DMS53 (cell line): ENCODE data around the gene NDUFV1.
"Not testable (repeated sequence)": the region's sequence is repeated elsewhere in the genome, so short reads cannot be mapped to it uniquely, and the experiment has no call there.

Source experiments
- DNase-seq: peaks from one replicate; lab custom pipeline; 2025; lab: John Stamatoyannopoulos, UW

The NDUFV1 gene

DNA sequence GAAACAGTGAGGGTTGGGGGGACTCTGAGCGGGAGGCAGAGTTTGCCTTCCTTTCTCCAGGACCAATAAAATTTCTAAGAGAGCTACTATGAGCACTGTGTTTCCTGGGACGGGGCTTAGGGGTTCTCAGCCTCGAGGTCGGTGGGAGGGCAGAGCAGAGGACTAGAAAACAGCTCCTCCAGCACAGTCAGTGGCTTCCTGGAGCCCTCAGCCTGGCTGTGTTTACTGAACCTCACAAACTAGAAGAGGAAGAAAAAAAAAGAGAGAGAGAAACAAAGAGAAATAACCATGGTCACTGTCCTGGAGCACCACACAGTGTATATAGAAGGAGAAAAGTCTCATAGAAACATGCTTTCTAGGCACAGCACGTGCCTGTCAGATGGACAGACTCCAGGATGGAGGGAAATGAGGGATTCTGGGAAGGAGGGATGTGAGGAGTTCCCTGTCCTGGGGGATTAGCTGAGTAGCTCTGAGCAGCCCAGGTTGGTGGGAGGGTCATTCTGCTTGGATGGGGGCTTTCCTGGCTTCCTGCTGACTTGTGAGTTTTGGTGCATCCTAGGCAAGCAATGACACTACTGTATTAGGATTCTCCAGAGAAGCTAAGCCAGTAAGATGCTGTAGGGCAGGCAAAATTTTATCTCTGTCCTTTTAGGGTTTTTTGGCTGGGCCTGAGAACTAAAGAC lies 20.0 kb upstream of the NDUFV1 start:
- DNase-seq: no peak

DNA sequence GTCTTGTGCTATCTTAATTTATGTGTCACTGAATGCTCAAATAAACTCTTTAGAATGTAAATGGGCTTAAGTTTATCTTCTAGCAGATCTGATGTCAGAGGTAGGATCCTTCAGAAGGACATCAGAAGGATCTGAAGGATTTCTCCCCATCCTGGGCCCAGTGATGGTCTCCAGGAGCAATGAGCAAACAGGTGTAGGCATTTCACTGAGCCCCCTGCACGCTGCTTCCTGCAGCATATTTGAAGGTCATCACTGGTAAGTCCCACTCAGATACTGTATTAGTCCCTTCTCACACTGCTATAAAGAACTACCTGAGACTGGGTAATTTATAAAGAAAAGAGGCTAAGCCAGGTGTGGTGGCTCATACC lies 18.6 kb upstream of the NDUFV1 start:
- no peak for DNase-seq

DNA sequence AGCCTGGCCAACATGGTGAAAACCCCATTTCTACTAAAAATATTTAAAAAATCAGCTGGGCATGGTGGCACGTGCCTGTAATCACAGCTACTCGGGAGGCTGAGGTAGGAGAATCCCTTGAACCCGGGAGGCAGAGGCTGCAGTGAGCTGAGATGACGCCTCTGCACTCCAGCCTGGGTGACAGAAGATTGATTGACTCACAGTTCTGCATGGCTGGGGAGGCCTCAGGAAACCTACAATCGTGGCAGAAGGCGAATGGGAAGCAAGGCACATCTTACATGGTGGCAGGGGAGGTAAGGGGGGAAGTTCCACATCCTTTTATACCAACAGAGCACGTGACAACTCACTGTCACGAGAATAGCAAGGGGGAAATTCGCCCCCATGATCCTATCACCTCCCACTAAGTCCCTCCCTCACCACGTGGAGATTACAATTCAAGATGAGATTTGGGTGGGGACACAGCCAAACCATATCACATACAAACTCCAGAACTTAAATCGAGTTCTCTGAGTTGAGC lies 17.8 kb upstream of the NDUFV1 start:
- not testable (repeated sequence) for DNase-seq

DNA sequence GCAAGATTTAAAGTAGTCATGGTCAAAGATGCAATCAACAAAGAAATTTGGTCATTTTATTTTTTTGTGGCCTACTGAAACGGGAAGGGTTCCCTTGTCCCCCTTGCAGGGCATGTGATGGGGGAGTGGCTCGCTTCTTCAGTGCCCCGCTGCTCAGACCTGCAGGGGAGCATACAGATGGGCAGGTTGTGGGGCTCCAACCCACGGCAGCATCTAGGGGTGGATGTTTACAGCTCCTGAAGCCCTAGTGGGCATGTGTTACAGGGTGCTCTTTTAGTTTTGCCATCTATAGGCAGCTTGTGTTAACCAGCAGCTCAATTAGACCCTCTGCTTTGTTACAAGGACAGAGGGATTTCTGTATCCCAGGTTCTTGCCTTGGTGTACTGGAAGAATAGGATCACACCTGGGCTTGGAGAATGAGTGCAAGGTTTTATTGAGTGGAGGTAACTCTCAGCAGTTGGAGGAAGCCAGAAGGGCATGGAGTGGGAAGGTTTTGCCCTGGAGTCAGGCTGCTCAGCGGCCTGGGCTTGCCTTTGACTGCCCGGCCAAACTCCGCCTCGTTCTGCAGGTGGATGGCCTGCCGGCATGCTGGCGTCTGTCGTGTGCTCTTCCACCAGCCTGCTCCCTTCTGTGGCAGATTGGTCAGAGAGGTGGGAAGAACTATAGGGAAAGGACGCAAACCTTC lies 13.7 kb upstream of the NDUFV1 start:
- DNase-seq: no peak

DNA sequence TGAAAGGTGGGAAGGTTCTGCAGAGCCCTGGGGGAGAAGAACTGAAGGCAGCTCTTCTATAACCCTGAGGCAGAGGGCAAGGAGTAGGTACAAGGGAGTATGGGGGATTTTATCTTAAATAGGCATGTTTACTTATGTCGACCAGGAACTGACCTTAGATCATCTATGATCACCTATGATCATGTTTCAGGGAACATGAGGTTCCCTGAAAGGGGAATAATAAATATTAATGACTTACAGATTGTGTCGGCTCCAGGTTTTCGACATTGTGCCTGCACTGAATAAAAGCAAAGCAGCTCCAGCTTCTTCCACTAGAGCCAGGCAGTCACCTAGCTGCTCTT lies 13.2 kb upstream of the NDUFV1 start:
- no peak for DNase-seq

DNA sequence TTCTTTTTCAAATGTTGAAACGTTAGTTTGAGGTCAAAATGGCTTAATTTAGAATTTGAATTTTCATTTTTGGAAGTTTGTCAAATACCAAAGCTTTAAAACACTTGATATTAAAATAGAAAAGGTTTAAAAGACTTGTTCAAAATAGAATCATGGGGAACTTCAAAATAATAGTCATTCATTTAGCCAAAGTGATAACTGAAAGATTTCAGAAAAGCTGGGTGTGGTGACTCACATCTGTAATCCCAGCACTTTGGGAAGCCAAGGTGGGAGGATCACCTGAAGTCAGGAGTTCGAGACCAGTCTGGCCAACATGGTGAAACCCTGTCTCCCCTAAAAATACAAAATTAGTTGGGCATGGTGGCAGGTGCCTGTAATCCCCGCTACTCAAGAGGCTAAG lies 12.3 kb upstream of the NDUFV1 start:
- DNase-seq: no peak

DNA sequence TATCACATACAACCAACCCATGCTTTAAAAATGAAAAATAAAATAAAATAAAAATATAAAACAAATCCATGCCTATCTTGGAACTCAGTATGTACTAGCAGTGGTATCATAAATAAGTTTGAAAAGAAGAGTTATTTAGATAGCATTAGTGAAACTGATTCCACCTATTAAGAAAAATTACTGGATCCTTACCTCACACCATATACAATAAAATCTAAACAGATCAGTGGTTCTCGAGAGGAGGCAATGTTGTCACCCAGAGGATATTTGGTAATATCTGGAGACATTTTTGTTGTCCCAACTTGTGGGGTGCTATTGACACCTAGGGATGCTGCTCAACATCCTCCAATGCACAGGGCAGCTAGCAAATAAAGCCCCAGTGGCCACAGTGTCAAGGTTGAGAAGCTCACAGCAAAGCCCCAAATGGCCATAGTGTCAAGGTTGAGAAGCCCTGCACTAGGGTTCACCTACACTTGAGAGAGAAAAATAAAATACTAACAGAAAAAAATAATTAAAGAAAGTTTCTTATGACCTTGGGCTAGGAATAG lies 9.9 kb upstream of the NDUFV1 start:
- DNase-seq: no peak

DNA sequence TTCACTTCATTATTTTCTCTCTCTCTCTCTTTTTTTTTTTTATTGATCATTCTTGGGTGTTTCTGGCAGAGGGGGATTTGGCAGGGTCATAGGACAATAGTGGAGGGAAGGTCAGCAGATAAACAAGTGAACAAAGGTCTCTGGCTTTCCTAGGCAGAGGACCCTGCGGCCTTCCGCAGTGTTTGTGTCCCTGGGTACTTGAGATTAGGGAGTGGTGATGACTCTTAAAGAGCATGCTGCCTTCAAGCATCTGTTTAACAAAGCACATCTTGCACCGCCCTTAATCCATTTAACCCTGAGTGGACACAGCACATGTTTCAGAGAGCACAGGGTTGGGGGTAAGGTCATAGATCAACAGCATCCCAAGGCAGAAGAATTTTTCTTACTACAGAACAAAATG lies 9.3 kb upstream of the NDUFV1 start:
- DNase-seq: not testable (repeated sequence)

DNA sequence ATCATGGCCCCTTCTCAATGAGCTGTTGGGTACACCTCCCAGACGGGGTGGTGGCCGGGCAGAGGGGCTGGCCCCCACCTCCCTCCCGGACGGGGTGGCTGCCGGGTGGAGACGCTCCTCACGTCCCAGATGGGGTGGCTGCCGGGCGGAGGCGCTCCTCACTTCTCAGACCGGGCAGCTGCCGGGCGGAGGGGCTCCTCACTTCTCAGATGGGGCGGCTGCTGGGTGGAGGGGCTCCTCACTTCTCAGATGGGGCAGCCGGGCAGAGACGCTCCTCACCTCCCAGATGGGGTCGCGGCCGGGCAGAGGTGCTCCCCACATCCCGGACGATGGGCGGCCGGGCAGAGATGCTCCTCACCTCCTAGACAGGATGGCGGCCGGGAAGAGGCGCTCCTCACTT lies 8.8 kb upstream of the NDUFV1 start:
- DNase-seq: not testable (repeated sequence)

DNA sequence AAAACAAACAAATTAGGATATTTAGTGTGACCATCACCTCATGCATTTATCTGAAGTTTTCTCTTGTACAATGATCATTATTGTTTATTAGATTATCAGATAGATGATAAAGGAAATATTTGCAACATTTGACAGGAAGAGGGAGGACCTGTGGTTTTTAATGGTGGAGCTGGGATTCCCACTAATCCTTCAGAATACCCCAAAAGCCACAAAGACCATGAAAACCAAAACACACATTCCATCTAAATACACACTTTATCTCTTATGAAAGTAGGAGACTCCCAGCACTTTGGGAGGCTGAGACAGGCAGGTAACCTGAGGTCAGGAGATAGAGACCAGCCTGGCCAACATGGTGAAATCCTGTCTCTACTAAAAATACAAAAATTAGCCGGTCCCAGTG lies 7.6 kb upstream of the NDUFV1 start:
- no peak for DNase-seq

DNA sequence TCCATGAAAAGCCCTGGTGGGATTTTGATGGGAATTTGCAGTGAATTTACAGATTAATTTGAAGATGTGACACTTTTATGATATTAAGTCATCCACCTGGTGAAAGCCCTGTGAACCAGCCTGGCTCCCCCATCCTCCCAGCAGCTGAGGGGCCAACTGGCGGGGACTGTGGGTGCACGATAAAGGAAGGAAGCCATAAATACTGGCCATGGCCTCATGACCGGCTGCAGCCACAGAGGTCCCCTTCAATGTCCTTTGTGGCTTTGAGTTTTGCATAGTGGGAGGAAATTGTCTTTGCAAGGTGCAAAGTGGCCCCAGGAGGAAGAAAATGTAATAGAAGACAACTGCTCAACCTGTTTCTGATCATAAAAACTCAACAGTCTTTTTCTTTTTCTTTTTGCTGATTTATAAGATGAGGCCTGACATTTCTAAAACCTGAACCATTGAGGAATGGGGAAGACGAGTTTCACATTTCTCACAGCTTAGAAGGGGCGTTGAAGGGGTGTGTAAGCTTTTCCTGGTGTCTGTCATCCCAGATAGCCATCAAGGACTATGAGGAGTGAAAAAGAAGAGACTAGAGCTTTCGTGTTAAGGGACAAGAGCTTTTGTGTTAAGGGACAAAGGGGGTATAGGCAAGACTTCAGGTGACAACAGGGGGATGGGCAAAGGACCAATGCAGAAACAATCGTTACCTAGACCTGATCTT lies 6.3 kb upstream of the NDUFV1 start:
- no peak for DNase-seq

DNA sequence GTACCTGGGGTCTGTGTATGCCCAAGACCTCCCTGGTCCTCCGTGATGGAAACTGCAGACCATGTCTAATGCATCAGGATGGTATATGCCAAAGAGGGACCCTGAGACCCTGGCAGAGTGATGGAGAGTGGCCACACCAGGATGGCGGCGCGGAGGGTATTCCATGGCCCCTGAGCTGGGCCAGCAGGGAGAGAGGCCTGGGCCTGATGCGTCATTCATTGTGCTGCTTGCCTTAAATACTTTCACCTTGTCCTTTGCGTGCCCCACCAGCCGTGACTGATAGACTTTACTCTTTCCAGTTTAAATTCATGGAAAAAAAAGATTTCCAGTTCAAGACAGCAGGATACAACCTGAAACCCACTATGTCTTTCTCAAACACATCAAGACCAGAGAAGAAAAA lies 5.6 kb upstream of the NDUFV1 start:
- no peak for DNase-seq

DNA sequence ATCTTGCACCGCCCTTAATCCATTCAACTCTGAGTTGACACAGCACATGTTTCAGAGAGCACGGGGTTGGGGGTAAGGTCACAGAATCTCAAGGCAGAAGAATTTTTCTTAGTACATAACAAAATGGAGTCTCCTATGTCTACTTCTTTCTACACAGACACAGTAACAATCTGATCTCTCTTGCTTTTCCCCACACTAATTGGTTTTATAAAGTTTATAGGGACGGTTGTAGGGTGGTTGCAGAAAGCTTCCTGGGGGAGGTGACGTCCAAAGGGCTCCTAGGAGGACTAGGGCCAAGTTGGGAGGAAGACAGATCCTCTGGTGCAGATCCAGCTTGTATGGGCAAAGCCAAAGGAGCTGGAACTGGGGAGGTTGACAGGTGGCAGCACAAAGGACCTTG lies 2.6 kb upstream of the NDUFV1 start:
- DNase-seq: not testable (repeated sequence)

DNA sequence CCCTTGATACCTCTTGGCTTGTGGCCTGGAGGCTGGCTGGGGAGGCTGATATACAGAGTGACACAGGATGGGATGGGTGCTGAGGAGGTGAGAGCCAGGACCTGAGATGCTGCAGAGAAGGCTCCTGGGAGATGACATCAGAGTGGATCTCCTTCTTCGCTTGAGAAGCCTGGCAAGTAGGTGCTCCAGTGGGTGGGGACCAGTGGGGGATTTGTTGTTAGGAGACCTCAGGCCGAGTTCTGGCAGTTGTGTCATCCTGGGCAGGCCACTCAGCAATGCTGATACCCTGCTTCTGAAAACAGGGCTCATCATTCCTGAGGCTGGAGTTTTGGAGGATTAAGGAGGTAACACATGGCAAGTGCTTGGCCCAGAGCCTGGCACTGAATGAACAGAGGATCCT lies 1.9 kb upstream of the NDUFV1 start:
- no peak for DNase-seq

DNA sequence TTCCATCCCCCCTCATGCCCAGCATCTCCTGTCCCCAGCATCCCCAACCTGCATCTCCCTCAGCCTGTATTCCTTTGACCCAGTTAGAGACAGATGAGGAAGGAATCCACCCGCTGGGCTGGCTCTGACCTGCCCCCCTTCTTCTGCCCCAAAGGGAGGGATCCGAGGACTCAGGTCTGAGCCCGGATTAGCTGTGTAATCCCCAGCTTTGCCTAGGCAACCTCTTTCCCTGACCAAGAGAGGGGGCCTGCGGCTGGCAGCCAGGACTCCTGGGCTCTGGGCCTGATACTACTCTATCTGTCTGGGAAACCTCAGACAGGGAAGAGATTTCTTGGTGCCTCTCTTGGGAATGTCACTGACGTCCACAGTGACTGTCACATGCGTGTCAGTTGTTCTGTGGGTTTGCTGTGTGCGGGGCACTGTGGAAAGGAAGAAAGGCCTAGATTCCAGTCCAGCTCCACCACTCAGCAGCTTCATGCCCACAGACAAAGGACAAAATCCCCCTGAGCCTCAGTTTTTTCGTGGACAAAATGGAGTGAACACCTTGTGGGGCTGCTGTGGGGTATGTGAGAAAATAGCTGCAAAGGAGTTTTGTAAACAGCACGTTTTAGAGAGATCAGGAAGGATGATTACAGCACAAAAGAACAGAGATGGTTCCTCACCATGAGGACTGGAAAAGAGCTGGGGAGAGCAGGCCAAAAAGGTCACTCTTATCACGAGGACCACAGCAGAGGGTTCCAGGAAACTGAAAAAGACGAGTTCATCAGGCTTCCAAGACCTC lies 1.3 kb upstream of the NDUFV1 start:
- DNase-seq: no peak

DNA sequence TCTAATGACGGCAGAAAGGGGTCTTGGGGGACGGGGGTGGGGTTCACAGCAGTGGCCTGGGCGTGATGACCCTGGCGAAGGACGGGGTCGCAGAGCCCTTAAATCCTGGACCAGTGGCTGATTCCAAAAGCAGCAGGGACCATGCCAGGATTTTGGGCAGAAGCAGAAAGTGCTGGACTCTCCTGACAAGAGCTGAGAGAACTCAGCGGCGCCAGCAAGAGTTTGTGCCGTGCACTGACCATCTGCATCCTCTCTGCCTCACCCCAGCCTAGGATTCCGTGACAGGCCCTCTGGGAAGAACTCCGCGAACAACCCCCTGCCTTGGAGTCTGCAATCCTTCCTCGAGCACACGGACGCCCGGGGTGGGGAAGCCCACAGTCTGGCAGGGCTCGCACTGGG lies 644 bp upstream of the NDUFV1 start:
- DNase-seq: no peak

DNA sequence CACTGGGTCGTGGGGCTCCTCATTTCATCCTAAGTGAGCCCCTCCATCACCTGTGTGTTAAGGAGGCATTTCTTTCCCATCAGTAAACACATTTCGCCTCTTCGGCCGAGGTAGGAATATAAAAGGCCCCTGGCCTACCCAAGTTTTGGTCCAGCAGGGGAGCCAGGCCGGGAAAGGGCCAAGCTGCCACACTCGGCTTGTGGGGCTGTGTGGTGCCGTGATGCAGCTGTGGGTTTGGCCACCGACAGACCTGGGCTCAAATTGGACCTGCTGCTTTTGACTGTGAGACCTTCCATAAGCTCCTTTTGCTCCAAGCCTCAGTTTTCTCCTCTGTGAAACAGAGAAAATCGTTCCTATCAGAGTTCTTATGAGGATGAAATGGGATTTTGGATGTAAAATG lies 771 bp downstream of the NDUFV1 start:
- DNase-seq: no peak

DNA sequence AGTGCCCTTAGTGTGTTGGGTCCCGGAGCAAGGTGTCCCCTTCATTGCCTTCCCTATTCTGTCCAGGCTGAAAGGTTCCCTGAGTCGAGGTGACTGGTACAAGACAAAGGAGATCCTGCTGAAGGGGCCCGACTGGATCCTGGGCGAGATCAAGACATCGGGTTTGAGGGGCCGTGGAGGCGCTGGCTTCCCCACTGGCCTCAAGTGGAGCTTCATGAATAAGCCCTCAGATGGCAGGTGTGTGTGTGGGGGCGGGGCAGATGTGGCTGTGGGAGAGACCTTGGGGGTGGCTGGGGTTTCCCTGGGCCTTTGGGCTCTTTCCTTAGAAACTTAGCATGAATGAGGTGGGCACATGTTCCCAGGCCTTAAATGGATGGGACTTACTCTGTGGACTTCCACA lies 1.8 kb downstream of the NDUFV1 start:
- no peak for DNase-seq

DNA sequence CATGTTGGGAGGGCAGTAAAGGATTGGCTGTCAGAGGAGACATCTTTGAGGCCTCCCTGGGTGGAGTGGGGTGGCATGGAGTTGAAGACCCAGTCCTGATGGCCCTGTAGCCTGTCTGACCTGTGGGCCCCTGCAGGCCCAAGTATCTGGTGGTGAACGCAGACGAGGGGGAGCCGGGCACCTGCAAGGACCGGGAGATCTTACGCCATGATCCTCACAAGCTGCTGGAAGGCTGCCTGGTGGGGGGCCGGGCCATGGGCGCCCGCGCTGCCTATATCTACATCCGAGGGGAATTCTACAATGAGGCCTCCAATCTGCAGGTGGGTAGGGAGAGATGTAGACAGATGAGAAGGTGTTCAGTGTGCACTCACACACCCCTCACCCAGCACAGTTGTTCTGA lies 2.6 kb downstream of the NDUFV1 start:
- no peak for DNase-seq

DNA sequence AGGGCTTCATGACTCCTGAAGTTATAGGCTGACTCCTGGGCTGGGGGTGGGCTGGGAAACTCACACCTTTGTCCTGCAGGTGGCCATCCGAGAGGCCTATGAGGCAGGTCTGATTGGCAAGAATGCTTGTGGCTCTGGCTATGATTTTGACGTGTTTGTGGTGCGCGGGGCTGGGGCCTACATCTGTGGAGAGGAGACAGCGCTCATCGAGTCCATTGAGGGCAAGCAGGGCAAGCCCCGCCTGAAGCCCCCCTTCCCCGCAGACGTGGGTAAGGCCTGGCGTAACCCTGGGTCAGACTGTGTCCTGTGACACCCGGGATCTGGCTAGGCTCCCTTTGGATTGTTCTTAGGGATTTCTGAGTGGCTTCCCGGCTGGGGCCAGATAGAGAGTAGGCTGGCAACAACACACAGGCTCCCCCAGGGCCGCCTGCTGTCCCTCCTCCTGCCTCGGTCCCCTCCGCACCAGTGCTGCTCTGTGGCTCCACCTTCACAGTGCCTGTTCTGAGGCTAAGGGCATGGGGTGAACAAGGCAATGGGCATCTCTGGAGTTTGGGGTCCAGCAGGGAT lies 3.6 kb downstream of the NDUFV1 start:
- no peak for DNase-seq

DNA sequence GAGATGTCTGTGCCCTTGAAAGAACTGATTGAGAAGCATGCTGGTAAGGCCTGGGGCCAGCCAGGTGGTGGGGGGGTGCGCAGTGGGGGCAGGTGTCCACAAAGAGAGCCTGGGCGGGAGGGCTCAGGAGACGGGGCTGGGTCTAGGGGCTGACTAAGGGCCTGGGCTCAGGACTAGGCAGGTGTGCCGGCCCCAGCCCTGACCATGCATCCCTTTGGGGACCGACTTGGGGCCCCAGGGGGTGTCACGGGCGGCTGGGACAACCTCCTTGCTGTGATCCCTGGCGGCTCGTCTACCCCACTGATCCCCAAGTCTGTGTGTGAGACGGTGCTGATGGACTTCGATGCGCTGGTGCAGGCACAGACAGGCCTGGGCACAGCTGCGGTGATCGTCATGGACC lies 4.4 kb downstream of the NDUFV1 start:
- DNase-seq: no peak
